Heart left ventricle (tissue), 16 donors: ENCODE measurements around the gene TLE4. TPM values are rescaled to one million over a fixed set of nuclear protein-coding genes. Genes with fewer than 3 reads are reported as not detected.

ENCODE experiments used
- ATAC-seq, 4 donors: fragments of 200-7000 bp; cut with Tn5 transposase; one replicate each; pipeline ENCODE4 v1.9.1; 2020 to 2022; ENCODE audit warnings: moderate library complexity in 4 of 4, mild to moderate bottlenecking in 3 of 4, moderate number of reproducible peaks in 1 of 4
- DNase-seq, 5 donors: peaks; one replicate each; pipeline ENCODE4 v3.0.0-alpha.2; 2020
- H3K27ac ChIP-seq, 12 donors: fragments of 200-600 bp; sonication (generic) in 4 of 12; one replicate each; pipeline versions ENCODE4 v1.5.0 to v1.8.0; 2016 to 2022; ENCODE audit warnings: mild to moderate bottlenecking in 2 of 12
- H3K27me3 ChIP-seq, 9 donors: fragments of 200-600 bp; sonication (generic) in 2 of 9; one replicate each; pipeline versions ENCODE4 v1.5.1 to v1.8.0; 2016 to 2022; ENCODE audit warnings: mild to moderate bottlenecking in 3 of 9
- H3K36me3 ChIP-seq, 9 donors: fragments of 200-600 bp; sonication (generic) in 2 of 9; one replicate each; pipeline versions ENCODE4 v1.5.0 to v1.8.0; 2018 to 2022; ENCODE audit warnings: mild to moderate bottlenecking in 2 of 9
- H3K4me1 ChIP-seq, 12 donors: fragments of 200-600 bp; sonication (generic) in 4 of 12; one replicate each; pipeline versions ENCODE4 v1.5.0 to v1.8.0; 2016 to 2022; ENCODE audit warnings: mild to moderate bottlenecking in 3 of 12
- H3K4me3 ChIP-seq, 12 donors: fragments of 200-600 bp; sonication (generic) in 4 of 12; one replicate each; pipeline versions ENCODE4 v1.5.0 to v1.8.0; 2017 to 2022; ENCODE audit warnings: mild to moderate bottlenecking in 9 of 12, moderate library complexity in 4 of 12
- H3K9me3 ChIP-seq, 12 donors: fragments of 200-600 bp; sonication (generic) in 4 of 12; one replicate each; pipeline versions ENCODE4 v1.5.0 to v1.8.0; 2016 to 2022; ENCODE audit warnings: mild to moderate bottlenecking in 1 of 12
- POLR2A ChIP-seq, 2 donors: fragments of 450-650 bp; IDR thresholded peaks; one replicate each; pipeline ENCODE4 v1.6.1; 2017; ENCODE audit warnings: antibody characterized with exemption in 2 of 2, mild to moderate bottlenecking in 2 of 2, moderate library complexity in 2 of 2
- WGBS, 4 donors: extraction: QIAGEN DNeasy Blood & Tissue Kit in 2 of 4; methylation state at CpG; one replicate each; pipeline versions ENCODE4 v1.1.5 to v1.1.7; 2013 to 2018; 5-methylcytosine and 5-hydroxymethylcytosine counted together
- intact Hi-C, 10 donors: fragments of 100-400 bp; cut with DNase I; formaldehyde crosslinking; loops; one replicate each; pipeline versions ENCODE4 v1.11.1 to v1.14.2; 2022
- polyA plus RNA-seq, 2 donors: library from polyadenylated mRNA; stranded (reverse); fragments of 200-250 nt; gene quantifications; one replicate each; pipeline ENCODE4 v1.2.3, GENCODE V29; 2013
- total RNA-seq, 9 donors: library from RNA; depleted of rRNA in 2 of 9; stranded (reverse); fragments of >200 nt in 2 of 9; fragmentation: NEBNext Ultra II Directional in 3 of 9; extraction: Animal tissue kit (Norgen Biotek cat#: 25700) in 3 of 9; gene quantifications; one replicate each; pipeline versions ENCODE4 v1.1.0 to v1.2.4, GENCODE V29; 2016 to 2023
- TF ChIP-seq, protein P1 (sequence below), 12 donors: fragments of 200-600 bp; sonication (generic) in 4 of 12; IDR thresholded peaks; one replicate each; pipeline versions ENCODE4 v1.5.0 to v1.8.0; 2018 to 2022; ENCODE audit warnings: antibody characterized with exemption in 12 of 12, mild to moderate bottlenecking in 5 of 12
- donor health status: ischemic (EF 13 %, LVEDD 7.1; RV severe dilation, severe dysfunction).
- donor health status: healthy with polysubstance abuse.
- donor health status: DM: no; HTN: yes; CAD: no.
- donor health status: DM: no; HTN: no; CAD: no.
- donor health status: ischemic (EF 25% LVEDD 6.9; RV normal size, moderate dysfunction).
- donor health status: ischemic (EF 25% LVEDD 5.7; RV mildly dilated, moderate dysfunction).
- donor health status: healthy.
- donor health status: DM: yes; HTN: yes; CAD: no.
- donor health status: ischemic (EF 35%, LVEDD 5.7; RV mildly dilated, moderate dysfunction).
- donor health status: nonischemic (EF 11% LVEDD 7.7; RV severe dilation, severe dysfunction).
- donor health status: DM: yes; HTN: yes; CAD: no.
- donor health status: PGD.
- donor health status: ischemic (EF 29% LVEDD 5.4; RV normal size, mild dysfunction).
- donor health status: nonischemic (EF 23%, LVEDD 6.1; RV moderate dilation, normal function).

Gene TLE4
- total and polyA plus RNA-seq, 11 donors = 3.7 to 23.9 (median 13.8) TPM

DNA sequence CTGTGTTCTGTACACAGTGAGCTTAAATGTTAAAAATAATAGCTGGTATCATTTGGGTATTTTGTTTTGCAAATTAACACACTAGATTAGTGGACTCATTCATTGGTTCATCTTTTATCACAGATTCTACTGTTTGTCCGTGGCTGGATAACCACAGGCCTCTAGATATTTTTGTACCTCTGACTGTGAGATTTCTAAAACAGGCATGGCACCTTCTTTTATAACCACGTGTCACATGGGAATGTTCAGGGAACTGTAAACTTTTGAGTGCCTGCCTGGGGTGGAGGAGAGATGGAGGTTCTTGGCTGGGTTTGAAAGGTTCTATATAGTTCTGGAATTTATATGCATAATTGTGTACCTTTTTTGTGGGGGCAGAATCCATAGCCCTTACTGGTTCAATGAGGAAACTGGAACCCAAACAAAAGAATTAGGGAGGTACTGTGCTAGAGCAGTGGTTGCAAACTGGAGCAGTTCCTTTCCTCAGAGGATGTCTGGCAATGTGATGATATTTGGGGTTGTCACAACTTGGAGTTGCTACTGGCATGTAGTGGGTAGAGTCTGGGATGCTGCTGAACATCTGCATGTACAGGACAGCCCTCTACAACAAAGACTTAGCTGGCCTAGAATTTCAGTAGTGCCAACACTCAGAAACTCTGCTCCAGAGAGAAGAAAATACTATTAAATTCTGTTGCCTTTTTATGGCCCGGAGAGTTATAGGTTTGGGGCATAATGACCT, 16.9 kb downstream of the TLE4 start:
- WGBS, 4 donors = 61 to 79% (median 73%) methylated on average over 3 of the region's 3 CpGs
- Histone ChIP-seq H3K9me3 (no peaks in the 10 kb centered on the region), H3K36me3 (no peaks in the 10 kb centered on the region), H3K27ac (no peak overlapping the region), H3K4me1 (peaks cover 0 to 58% (median 16%) of the 10 kb centered on the region in 12 donors), H3K27me3 (no peaks in the 10 kb centered on the region), H3K4me3 (no peak overlapping the region)
- ATAC-seq (peak in 2 of 4 donors; percentile 32 to 33), DNase-seq (no peak)
- no peak for TF ChIP-seq POLR2A (IDR thresholded peaks at IDR 0.05)
- TF ChIP-seq, protein P1, sequence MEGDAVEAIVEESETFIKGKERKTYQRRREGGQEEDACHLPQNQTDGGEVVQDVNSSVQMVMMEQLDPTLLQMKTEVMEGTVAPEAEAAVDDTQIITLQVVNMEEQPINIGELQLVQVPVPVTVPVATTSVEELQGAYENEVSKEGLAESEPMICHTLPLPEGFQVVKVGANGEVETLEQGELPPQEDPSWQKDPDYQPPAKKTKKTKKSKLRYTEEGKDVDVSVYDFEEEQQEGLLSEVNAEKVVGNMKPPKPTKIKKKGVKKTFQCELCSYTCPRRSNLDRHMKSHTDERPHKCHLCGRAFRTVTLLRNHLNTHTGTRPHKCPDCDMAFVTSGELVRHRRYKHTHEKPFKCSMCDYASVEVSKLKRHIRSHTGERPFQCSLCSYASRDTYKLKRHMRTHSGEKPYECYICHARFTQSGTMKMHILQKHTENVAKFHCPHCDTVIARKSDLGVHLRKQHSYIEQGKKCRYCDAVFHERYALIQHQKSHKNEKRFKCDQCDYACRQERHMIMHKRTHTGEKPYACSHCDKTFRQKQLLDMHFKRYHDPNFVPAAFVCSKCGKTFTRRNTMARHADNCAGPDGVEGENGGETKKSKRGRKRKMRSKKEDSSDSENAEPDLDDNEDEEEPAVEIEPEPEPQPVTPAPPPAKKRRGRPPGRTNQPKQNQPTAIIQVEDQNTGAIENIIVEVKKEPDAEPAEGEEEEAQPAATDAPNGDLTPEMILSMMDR (IDR thresholded peaks at IDR 0.05) = no peak
- intact Hi-C loops = no loop called here

DNA sequence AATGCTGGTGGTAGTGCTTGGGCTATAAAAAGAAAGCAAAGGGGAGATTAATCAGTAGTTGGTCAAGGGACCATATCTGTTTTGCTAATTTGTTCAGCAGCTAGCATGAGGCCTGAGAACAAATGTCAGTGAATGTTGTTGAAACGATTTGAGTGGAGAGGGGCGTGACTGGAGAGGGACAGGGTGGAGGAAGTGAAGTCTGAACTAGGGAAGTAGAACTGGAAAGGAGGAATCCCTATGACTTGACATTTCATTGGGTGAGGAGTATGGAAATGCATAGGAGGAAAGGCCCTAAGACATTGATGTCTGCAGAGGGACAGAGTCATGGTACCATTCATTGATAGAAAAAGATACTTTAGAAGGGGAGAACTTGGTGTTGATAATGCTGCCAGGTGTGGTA, 19.7 kb downstream of the TLE4 start:
- H3K27me3 ChIP-seq = no peaks in the 10 kb centered on the region
- no peak for DNase-seq
- TF ChIP-seq, protein P1 (IDR thresholded peaks at IDR 0.05) = no peak
- TF ChIP-seq POLR2A (IDR thresholded peaks at IDR 0.05) = no peak
- no peaks in the 10 kb centered on the region for H3K9me3 ChIP-seq
- no peaks in the 10 kb centered on the region for H3K36me3 ChIP-seq
- 60 to 68% (median 66%) methylated on average over 2 of the region's 2 CpGs for WGBS, 4 donors
- H3K27ac ChIP-seq = no peak overlapping the region
- intact Hi-C loops = no loop called here
- ATAC-seq = no peak
- H3K4me1 ChIP-seq = peaks cover 0 to 47% (median 4%) of the 10 kb centered on the region in 12 donors
- no peak overlapping the region for H3K4me3 ChIP-seq

DNA sequence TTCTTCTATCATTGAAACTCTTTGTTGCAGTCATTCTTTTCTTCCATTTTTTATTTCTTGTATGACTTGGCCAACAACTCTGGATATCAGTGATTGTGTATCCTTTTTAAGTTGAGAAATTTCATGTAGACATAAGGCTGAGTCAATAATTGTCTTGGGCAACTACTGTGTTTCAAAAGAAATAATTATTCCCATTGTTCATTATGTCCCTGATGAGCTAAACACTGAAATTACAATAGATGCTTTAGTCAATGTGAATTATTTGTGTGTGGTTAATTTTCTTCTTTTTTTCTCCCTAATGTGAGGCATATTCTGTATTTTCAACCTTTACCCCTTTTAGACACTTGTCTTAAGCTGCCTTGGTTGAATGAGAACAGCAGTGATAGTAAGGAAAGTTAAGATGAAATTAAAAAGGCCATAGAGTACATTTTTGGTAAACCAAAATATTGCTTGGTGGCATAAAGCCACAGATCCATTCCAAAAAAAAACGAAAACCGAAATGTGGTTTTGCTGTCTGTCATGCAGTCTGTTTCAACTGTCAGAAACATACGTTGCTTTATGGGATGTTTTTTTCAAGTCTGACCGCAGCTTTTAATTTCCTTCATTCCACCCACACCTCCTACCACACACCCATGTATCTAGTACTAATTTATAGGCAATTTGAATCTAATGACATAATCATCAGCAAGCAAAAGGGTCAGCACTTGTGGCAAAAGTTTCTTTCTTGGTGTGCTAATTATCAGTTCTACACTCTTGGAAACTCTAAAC, 21.1 kb downstream of the TLE4 start:
- ATAC-seq (no peak), DNase-seq (no peak)
- peak overlapping the region in 1 of 12 donors; percentile 23 for H3K27ac ChIP-seq
- H3K27me3 ChIP-seq = no peaks in the 10 kb centered on the region
- H3K36me3 ChIP-seq = no peaks in the 10 kb centered on the region
- 77 to 90% (median 83%) methylated on average over 4 of the region's 4 CpGs for WGBS, 4 donors
- H3K9me3 ChIP-seq = no peaks in the 10 kb centered on the region
- intact Hi-C loops = no loop called here
- TF ChIP-seq POLR2A (IDR thresholded peaks at IDR 0.05) = no peak
- TF ChIP-seq, protein P1 (IDR thresholded peaks at IDR 0.05) = no peak
- H3K4me1 ChIP-seq = peaks cover 0 to 41% (median 3%) of the 10 kb centered on the region in 12 donors
- no peak overlapping the region for H3K4me3 ChIP-seq
